Natural killer cell (primary cell): ENCODE data around the gene EEFSEC. TPM values are rescaled to one million over a fixed set of nuclear protein-coding genes. Genes with fewer than 3 reads are reported as not detected.

Source experiments
- ATAC-seq, 3 donors: fragments of 150-1000 bp in 2 of 3; fragments of 200-7000 bp in 1 of 3; cut with Tn5 transposase; 1 replicate in 1 of 3; 2 replicates in 2 of 3; pipeline ENCODE4 v1.10.0; 2021; ENCODE audit warnings: mild to moderate bottlenecking in 2 of 3, moderate library complexity in 2 of 3
- DNase-seq, 2 donors: peaks; one replicate each; pipeline versions ENCODE4 v3.0.0 to v3.0.0-alpha.2; 2013 to 2021; ENCODE audit warnings: mixed read lengths in 1 of 2
- H3K27ac ChIP-seq: one replicate; pipeline ENCODE4 v1.5.1; 2013; ENCODE audit warnings: mild to moderate bottlenecking, low read length
- H3K27me3 ChIP-seq: one replicate; pipeline ENCODE4 v1.6.1; 2013; ENCODE audit warnings: low read length; ENCODE audit not compliant: control insufficient read depth, insufficient read depth
- H3K36me3 ChIP-seq: one replicate; pipeline ENCODE4 v1.6.1; 2013; ENCODE audit warnings: low read length; ENCODE audit not compliant: control insufficient read depth, insufficient read depth
- H3K4me1 ChIP-seq: one replicate; pipeline ENCODE4 v1.6.1; 2013; ENCODE audit warnings: low read length; ENCODE audit not compliant: control insufficient read depth, insufficient read depth
- H3K4me3 ChIP-seq: one replicate; pipeline ENCODE4 v1.5.1; 2013; ENCODE audit warnings: low read length
- H3K9me3 ChIP-seq: one replicate; pipeline ENCODE4 v1.6.1; 2013; ENCODE audit warnings: low read length; ENCODE audit not compliant: control insufficient read depth, insufficient read depth
- H3K27ac Mint-ChIP-seq, 2 donors: one replicate each; pipeline ENCODE4 v1.8.0; 2022; ENCODE audit warnings: mild to moderate bottlenecking in 2 of 2, mixed read lengths in 2 of 2, moderate library complexity in 1 of 2
- H3K27me3 Mint-ChIP-seq, 2 donors: one replicate each; pipeline ENCODE4 v1.8.0; 2022; ENCODE audit warnings: low read depth in 2 of 2, mixed read lengths in 2 of 2
- H3K36me3 Mint-ChIP-seq: one replicate; pipeline ENCODE4 v1.8.0; 2022; ENCODE audit warnings: mixed read lengths
- H3K4me1 Mint-ChIP-seq, 2 donors: one replicate each; pipeline ENCODE4 v1.8.0; 2022; ENCODE audit warnings: mixed read lengths in 2 of 2
- H3K4me3 Mint-ChIP-seq: one replicate; pipeline ENCODE4 v1.8.0; 2022; ENCODE audit warnings: mild to moderate bottlenecking, moderate library complexity, mixed read lengths
- H3K9me3 Mint-ChIP-seq, 2 donors: one replicate each; pipeline ENCODE4 v1.8.0; 2022; ENCODE audit warnings: mixed read lengths in 2 of 2
- CTCF ChIP-seq: fragments of 200-600 bp; IDR thresholded peaks from one replicate; pipeline ENCODE4 v1.8.0; 2022; ENCODE audit warnings: antibody characterized with exemption
- WGBS: methylation state at CpG from one replicate; pipeline ENCODE4 v1.1.7; 2013; ENCODE audit warnings: missing lambda C conversion rate; ENCODE audit not compliant: insufficient coverage; 5-methylcytosine and 5-hydroxymethylcytosine counted together
- intact Hi-C: fragments of 100-400 bp; cut with micrococcal nuclease; formaldehyde crosslinking; loops from one replicate; pipeline ENCODE4 v1.14.2; 2022
- total RNA-seq, 4 donors: library from RNA; stranded (reverse); fragments of 120-200 nt in 1 of 4; gene quantifications; one replicate each; pipeline versions ENCODE4 v1.2.3 to v1.2.4, GENCODE V29; 2013 to 2022

The EEFSEC gene
- total RNA-seq, 3 donors from 2014 or later (not counting 1 experiment from before 2014, with no cell fraction given): 16.7 to 18.9 (median 17.6) TPM

GRCh38 chr3:128320551-128321340 is 167.5 kb downstream of the EEFSEC start:
- ATAC-seq (no peak), DNase-seq (no peak)
- H3K27ac Mint-ChIP-seq: peak overlapping the region in 1 of 2 donors; percentile 34
- intact Hi-C loops: no loop called here
- no peaks in the 10 kb centered on the region for H3K9me3 ChIP-seq
- H3K4me1 Mint-ChIP-seq: peaks cover 6 to 7% of the 10 kb centered on the region in 2 donors
- H3K27ac ChIP-seq: no peak overlapping the region
- H3K4me3 ChIP-seq: no peak overlapping the region
- no peaks in the 10 kb centered on the region for H3K27me3 Mint-ChIP-seq
- H3K4me3 Mint-ChIP-seq: no peak overlapping the region
- no peak for TF ChIP-seq CTCF
- WGBS: 98% methylated on average over 8 of the region's 8 CpGs
- H3K27me3 ChIP-seq: no peaks in the 10 kb centered on the region
- H3K9me3 Mint-ChIP-seq: no peaks in the 10 kb centered on the region
- H3K4me1 ChIP-seq: no peaks in the 10 kb centered on the region
- no peaks in the 10 kb centered on the region for H3K36me3 ChIP-seq
- no peaks in the 10 kb centered on the region for H3K36me3 Mint-ChIP-seq

- H3K4me1 ChIP-seq: no peaks in the 10 kb centered on the region
- no peaks in the 10 kb centered on the region for H3K36me3 ChIP-seq
- no peak overlapping the region for H3K27ac Mint-ChIP-seq
- ATAC-seq (no peak), DNase-seq (no peak)
- H3K4me1 Mint-ChIP-seq: peaks cover 2 to 10% of the 10 kb centered on the region in 2 donors
- 99% methylated on average over 4 of the region's 4 CpGs for WGBS
- H3K9me3 ChIP-seq: no peaks in the 10 kb centered on the region
- H3K27me3 ChIP-seq: no peaks in the 10 kb centered on the region
- no peak overlapping the region for H3K27ac ChIP-seq
- H3K9me3 Mint-ChIP-seq: no peaks in the 10 kb centered on the region
- no peak for TF ChIP-seq CTCF
- H3K27me3 Mint-ChIP-seq: no peaks in the 10 kb centered on the region
- no peak overlapping the region for H3K4me3 ChIP-seq
- intact Hi-C loops: no loop called here
- no peak overlapping the region for H3K4me3 Mint-ChIP-seq
- H3K36me3 Mint-ChIP-seq: no peaks in the 10 kb centered on the region
Observed at GRCh38 chr3:128321418-128321817, 168.1 kb downstream of the EEFSEC start.

- H3K4me1 Mint-ChIP-seq: peaks cover 0 to 11% of the 10 kb centered on the region in 2 donors
- H3K9me3 Mint-ChIP-seq: no peaks in the 10 kb centered on the region
- Histone ChIP-seq H3K36me3 (no peaks in the 10 kb centered on the region), H3K9me3 (no peaks in the 10 kb centered on the region), H3K27ac (no peak overlapping the region), H3K4me1 (no peaks in the 10 kb centered on the region), H3K27me3 (no peaks in the 10 kb centered on the region), H3K4me3 (no peak overlapping the region)
- 87% methylated on average over 14 of the region's 14 CpGs for WGBS
- peak in 1 of 2 donors; percentile 79 for DNase-seq
- H3K27me3 Mint-ChIP-seq: no peaks in the 10 kb centered on the region
- H3K27ac Mint-ChIP-seq: no peak overlapping the region
- H3K36me3 Mint-ChIP-seq: no peaks in the 10 kb centered on the region
- H3K4me3 Mint-ChIP-seq: no peak overlapping the region
- intact Hi-C loops: loop anchor here (1.0 kb wide), 1 partner anchor 227 kb away; no protein-coding TSS in a partner anchor
- TF ChIP-seq CTCF: no peak
- ATAC-seq: peak in 1 of 3 donors; percentile 28
Observed at GRCh38 chr3:128322030-128323022, 169.0 kb downstream of the EEFSEC start.
